ENCODE measurements around the gene MYH6.

Gene MYH6

DNA sequence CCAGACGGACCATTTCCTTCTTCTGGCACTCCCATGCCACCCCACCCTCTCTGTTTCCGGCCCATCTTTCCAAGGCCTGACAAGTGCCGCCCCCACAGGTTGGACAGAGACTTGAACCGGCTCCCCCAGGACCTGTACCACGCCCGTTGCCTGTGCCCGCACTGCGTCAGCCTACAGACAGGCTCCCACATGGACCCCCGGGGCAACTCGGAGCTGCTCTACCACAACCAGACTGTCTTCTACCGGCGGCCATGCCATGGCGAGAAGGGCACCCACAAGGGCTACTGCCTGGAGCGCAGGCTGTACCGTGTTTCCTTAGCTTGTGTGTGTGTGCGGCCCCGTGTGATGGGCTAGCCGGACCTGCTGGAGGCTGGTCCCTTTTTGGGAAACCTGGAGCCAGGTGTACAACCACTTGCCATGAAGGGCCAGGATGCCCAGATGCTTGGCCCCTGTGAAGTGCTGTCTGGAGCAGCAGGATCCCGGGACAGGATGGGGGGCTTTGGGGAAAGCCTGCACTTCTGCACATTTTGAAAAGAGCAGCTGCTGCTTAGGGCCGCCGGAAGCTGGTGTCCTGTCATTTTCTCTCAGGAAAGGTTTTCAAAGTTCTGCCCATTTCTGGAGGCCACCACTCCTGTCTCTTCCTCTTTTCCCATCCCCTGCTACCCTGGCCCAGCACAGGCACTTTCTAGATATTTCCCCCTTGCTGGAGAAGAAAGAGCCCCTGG, 32.4 kb downstream of the MYH6 start:
- no peak for DNase-seq

DNA sequence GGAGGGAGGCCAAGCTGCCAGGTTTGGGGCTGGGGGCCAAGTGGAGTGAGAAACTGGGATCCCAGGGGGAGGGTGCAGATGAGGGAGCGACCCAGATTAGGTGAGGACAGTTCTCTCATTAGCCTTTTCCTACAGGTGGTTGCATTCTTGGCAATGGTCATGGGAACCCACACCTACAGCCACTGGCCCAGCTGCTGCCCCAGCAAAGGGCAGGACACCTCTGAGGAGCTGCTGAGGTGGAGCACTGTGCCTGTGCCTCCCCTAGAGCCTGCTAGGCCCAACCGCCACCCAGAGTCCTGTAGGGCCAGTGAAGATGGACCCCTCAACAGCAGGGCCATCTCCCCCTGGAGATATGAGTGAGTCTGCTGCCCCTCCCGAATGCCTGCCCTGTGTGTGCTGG, 35.0 kb downstream of the MYH6 start:
- no peak for DNase-seq

DNA sequence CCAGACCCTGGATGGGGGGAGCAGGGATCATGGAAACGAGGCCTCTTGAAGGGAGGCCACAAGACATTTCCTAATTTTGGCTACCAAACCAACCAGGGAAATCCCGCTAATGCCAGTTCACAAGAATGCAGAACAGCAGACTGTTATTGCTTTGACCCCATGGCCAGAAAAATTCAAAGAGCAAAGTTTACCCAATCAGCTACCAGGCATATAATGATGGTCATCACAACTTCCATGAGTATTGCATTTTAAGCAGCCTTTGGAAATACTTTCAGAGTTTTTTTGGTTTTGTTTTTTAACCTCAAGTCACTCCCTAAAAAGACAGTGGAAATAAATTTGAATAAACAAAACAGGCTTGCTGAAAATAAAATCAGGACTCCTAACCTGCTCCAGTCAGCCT, 35.6 kb downstream of the MYH6 start, which contains the start of gene IL25:
Gene IL25, plus strand, starts transcription at position 301 of the 400 bp plus-strand sequence.
- no peak for DNase-seq

DNA sequence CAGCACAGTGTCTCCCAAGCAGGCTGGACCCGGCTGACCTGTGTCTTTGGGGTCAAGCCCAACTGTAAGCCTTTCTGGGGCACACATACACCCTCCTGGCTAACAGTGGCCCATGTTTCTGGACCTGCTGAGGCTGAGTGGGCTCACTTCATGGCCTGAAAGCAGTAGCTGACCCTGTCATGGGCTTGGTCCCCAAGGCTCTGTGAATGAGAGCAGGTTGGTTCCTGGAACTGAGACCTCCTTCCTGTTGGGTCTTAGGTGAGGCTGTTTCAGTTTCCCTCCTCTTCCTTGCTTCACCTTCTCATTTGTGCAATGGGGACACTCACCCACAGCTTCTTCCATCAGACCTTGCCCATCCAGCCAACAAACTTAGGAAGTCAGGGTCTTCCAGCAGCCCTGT, 36.2 kb downstream of the MYH6 start:
- DNase-seq: no peak

DNA sequence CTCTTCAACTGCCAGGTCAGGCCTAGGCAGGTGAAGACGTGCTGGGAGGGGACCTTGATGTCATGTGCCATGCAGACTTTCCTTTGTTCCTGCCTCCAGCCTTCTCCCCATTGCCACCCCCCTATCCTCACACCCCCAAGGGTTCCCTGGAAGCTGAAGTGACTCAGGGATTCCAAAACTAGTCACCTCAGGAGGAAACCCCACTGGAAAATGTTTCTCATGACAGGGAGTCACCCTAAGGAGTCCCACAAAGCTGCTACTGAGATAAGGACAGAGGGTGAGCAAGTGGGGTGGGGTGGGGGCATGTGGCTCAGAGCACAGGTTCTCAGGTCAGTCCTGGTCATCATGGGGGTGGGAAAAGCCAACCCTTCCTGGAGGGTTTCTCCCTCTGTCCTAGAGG, 37.9 kb downstream of the MYH6 start:
- no peak for DNase-seq

DNA sequence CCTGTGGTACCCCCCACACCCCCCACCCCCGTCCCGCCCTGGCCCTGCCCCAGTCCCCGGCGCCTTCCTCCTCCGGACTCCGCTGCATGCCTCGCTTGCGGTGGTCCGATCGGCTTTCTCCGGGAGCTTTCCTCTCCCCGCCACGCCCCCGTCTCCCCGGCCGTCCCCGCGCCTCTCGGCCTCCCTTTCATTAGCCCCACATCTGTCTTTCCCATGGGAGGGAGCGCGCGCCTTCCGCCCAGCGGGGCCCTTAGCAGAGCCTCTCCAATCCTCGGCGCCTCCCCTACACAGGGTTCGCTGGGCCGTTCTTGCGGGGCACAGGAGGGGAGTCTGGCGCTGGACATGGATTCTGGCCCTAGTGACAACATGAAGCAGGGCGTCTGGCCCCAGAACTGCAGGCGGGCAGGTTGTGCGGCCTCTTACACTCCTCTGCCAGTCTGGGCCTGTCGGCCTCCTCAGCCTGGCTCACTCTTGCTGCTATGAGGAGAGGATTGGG, 41.6 kb downstream of the MYH6 start:
- no peak for DNase-seq

DNA sequence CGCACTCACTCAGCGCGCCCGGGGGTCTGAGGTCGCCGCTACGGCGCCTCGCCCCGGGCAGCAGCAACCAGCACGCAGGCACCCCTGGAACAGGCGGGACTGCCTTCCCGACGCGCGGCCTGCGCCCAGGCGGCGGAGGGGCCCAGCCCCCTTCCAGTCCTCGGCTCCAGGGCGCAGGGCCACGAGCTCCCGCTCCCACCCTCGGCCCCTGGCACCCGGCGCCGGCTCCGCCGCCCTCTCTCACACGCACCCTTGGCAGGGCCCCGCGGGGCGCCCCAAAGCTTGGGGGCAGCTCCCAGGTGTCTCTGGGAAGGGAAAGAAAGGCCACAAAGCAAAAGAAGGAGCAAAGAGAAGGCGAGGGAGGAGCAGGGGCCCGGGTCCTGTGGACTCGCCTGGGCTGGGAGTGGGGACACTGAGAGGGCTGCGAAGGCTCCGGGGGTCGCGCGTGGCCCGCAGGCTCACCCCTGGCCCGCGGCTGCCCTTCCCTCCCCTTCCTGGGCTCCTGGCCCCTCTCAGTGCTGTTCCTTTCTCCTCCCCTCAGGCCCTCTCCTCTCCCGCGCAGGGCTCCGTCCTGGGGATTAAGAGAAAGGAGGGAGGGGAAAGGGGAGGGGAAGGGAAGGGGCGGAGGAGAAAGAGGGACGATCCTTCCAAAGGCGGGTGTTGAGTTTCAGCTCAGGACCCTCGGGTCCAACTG, 42.2 kb downstream of the MYH6 start:
- DNase-seq: no peak

DNA sequence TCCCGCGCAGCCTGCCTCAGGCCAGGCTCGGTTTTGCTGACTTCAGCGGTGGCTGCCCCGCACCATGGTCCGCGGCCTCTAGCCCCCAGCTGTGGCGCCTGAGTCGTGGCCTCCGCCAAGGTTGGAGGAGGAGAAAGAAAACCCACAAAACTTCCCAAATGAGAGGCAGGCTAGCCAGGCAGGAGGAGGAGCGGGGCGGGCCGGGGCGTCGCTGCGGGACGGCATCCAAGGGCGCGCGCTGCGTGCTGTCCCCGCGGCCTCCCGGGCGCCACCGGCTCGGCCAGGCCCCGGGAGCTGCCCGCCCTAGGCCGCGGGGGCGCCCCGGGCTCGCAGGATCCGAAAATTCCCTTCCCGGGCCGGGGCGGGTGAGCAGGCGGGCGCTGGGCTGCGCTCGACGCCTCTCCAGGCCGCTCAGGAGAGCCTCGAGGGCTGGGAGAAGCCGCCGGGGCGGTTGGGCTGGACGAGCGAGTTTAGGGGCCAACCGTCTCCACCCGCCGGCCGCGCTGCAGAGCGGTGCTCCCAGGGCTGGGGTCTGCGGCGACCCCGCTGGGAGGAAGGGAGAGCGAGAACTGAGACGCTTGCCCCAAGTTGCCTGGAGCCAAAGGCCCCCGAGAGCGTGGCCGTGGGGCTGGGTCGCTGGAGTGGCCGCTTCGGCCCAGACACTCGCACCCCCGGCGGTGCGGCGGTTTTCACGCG, 42.9 kb downstream of the MYH6 start, which contains the start of gene EFS:
Gene EFS, minus strand, starts transcription at position 137 of the 696 bp plus-strand sequence. CDS start 147 bp downstream, outside the sequence.
- no peak for DNase-seq

DNA sequence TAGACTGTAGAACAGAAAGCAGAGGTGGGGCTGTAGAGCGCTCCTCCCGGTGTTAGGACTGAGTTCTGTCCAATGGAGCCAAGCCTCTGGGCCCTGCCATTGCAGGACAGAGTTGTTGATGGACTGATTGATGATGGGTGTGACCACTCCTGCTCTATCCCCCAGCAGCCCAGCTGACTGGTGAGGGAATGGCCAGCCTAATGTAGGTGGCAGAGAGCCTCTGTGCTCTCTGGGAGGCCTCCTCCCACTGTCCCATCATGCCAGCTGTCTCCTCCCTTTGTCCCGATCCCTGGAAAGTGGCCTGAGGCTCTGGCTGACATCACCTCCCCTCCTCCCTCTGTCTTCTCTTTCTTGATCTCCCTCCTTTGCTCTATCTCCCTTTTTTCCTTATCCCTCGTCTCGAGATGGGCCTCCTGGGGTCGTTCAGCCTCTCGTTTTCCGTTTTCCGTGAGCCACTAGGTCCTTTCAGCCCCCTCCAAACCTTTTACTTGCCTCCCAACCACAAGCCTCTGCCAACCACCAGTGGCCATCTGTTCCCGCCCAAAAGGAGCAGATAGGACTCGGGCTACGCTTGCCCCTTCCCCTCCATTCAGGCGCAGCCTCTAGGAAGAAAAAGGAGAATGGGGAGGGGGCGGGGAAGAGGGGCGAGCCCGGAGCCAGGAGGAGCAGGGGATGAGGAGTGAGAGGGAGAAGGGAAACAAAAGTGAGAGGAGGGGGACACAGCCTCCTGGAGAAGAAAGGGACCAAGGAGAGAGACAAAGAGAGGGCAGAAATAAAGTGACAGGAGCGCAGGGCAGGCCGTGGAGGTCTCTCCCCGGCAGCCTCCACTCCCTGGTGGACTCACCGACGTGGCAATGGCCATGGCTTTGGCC, 43.7 kb downstream of the MYH6 start:
- no peak for DNase-seq

DNA sequence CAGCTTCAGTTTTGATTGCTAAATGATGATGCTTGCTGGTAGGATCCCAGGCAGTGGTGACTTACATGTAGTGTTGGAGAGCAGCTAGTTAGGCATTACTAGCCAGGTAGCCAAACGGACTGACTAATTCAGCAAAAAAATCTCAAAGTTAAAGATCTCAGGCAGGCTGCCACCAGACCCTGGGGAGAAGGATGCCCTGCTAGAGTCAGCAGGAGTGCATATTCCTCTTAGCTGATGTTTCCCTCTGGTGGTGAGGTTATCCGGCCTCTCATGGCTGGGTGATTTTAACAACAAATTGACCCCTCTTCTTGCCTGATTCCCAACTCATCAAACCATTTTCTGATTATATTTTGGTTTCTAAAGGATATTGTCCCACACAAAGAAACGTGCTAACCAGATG, 45.9 kb downstream of the MYH6 start:
- DNase-seq: no peak

DNA sequence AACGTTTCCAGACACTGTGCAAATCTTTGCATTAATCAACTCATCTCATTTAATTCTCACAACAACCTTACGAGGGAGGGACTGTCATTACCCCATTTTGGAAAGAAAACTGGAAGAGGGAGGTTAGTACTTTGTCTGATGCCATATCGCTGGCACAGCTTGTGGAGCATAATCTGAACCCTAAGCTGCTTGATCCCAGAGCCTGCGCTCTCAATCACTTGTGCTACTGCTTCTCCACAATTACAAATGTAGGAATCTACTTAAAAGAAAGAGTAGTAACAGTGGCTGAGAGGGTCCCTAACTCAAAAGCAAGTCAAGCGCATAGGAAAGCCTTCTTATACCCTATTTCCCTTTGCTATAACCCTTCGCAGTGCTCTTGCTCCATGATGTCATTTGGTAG, 46.3 kb downstream of the MYH6 start:
- DNase-seq: no peak

DNA sequence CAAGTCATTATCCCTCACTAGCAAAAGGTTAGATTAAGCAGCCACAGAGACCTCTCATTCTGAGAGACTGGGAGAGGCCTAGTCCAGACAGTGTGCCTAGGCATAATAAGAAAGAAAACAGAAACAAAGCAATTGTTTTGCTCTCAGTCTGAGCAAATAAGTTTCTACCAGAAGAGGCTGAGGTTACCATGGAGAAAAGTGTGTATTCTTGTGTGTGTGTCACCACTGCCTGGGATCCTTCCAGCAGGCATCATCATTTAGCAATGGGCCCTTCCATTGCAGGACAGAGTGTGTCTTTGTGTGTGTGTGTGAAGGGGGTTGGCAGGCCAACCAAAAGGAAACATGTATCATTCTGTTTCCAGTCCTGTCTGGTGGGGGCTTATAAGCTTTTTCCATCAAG, 46.8 kb downstream of the MYH6 start:
- DNase-seq: no peak

DNA sequence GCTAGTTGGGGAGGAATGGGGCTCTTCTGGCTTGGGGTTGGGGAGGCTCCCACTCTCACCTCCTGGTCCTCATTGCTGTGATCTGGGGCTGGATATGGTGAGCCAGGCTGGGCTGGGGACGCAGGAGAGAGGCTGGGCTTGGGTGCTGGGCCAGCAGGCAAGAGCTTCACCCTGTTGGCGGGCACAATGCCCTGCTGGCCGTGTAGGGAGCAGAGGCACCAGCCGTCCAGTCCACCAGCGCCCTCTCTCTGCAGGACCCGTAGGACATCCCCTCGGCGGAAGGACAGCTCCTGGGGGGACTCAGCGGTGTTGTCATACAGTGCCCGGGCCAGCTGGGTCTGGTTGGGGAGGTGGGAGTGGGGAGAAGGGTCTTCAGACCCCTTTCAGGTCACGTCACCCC, 47.6 kb downstream of the MYH6 start:
- DNase-seq: no peak

DNA sequence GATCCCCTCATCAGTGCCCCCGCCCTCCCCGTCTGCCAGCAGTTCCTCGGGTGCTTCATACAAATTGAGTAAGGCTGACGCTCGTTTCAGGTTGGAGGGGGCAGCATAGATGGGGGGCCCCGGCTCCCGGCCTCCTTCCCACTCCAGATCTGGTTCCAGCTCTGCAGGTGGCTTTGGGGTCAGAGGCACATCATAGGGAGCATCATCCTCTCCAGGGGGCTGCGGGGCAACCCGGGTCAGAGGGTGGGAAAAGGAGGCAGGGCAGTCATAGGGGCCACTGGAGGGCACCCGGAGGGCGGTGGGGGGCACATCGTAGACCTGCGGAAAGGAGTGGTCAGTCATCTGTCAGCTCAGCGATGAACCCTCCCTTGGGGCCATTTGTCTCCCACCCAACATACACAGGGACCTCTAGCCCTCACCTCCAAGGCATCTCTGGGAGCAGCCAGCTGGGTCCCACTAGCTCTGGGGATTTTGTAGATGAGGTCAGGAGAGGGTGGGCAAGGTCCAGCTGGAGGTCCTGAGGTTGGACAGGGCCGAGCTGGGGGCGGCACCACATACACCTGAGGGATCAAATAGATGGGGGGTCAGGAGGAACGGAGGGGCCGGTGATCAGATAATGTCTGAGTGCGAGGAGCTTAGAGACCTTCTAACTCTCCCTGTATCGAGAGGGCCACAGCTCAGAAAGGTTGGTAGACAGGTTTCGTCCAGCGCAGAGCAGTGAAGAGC, 48.2 kb downstream of the MYH6 start:
- DNase-seq: no peak

DNA sequence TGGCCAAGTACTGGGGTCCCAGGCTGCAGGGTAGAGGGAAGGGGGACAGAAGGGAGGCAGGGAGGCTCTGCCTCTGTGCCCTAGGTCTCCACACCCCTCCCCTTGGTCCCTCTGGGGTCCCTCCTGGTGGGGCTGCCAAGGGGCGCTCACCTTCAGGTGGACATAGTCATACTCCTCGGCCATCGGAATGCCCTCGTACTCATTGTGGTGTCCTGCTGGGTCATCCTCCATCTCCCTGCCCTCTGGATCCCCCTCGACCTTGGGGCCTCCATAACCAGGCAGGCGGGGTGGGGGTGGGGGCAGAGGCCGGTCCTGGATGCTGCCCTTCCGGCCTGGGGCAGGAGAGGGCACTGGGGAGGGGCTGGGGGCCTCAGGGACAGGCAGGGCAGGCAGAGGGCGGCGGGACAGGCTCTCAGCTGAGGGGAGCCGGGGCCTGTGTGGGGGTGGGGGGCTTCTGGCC, 48.9 kb downstream of the MYH6 start:
- no peak for DNase-seq

DNA sequence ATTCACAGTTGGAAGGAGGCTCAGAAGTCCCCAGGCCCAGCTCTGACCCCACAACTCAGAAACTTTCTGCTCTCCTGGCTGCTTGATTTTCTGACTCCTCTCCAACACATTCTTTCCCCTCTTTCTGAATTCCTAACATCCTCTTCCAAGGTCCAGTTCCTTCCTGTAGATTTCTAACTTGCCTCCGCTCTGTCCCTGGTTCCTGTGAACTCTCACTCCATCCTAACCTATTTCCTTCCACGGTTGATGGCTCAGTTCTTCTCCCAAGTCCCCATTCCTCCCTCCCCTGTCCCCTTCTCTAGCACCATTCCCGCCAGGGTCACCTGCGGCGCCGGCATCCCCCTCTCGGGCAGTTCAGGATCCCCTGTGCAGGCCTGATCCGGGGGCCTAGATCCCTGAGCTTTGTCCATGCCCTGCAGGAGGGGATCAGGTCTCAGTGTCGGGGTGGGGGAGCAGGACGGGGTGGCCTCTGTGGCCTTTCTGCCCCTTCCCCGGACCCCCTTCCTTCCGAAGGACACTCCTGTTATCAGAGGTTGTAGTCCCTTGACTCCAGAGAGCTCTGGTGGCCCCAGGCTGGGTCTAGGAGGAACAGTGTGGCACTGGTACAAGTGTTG, 49.4 kb downstream of the MYH6 start:
- DNase-seq: no peak

DNA sequence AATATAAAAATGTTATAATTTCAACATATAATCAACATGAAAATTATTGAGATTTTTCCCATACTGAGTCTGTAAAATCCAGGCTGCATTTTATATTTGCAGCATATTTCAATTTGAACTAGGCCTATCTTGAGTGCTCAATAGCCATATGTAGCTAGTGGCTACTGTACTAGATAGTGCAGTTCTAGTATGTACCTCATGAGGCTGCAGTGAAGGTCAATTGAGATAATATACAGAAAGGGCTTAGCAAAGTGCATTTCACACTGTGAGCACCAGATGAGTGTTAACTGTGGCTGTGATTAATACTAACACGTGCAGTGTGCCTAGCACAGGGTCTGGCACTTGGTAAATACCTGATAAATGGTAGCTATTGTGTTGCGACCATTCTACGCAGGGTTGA, 50.0 kb downstream of the MYH6 start:
- DNase-seq: no peak

DNA sequence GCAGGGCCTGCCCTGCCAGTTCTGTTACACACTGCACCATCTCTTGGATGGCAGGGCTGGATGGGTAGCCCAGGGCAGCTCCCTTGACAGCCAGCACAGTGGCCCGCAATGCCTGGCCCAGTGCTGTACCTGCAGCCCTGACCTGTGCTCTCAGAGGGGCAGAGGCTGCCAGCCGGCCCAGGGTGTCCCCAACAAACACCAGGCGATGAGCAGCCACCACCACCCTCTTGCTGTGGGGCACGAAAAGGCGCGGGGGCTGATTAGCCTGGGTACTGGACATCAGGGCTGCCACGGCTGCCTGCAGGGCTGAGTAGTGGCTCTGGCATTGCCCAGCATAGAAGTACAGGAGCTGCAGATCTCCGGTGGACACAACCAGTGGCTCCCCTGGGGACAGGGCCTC, 50.8 kb downstream of the MYH6 start:
- no peak for DNase-seq

DNA sequence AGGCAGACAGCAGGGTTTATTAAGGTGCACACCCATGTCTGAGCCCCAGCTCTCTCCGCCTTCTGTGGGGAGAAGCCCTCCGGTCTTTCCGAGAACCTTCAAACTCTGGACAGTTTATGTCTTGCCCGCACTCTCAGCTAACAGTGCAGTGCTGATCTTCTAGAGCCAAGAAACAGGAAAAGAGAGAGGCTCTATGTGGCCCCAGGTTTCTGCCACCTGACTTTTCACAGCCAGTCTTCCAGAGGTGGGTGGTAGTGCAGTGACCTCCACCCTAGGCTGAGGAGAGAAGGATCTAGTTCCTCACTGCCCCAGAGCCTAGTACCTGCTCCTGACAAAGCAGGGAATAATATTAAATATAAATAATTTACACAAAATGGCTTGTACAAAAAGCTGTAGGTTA, 51.4 kb downstream of the MYH6 start:
- no peak for DNase-seq

DNA sequence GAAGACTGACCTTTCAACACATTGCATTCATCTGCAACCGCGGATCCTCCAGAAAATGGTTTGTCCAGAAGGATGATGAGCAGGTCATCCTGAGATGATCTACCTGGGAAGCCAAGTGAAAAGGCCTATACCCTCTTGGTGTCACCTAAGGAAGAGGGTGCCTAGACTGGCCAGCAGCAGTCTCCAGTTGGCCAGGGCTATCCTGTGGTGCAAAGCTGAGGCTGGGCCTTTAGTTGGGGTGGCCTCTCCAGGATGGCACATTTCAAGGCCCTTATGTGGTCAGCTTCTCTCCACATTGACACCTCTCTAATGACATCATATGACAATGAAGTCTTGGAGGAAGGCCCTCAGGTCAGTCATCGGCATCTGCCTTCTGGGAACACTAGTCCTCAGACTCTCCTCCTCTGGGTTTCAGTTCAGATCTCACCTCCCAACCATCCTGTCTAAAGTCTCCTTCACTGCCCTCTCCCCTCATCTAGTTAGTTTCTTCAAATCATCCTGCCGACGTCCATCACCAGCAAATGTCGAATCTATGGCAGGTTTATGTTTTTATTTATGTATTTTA, 52.1 kb downstream of the MYH6 start:
- no peak for DNase-seq

DNA sequence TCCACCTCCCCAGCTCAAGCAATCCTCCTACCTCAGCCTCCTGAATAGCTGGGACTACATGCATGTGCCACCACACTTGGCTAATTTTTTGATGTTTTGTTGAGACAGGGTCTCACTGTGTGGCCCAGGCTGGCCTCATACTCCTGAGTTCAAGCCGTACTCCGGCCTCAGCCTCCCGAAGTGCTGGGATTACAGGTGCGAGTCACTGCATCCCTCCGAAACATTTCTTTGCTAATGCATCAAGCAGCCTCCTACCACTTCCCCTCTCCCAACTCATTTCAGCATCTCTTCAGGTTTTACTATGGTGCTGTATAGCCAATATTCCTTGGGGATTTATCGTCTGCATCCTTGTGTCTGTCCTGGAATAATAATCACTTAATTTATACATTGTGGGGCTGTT, 53.1 kb downstream of the MYH6 start:
- no peak for DNase-seq
